Measurements from ENCODE around the gene TET2.
"Not testable (repeated sequence)": the region's sequence is repeated elsewhere in the genome, so short reads cannot be mapped to it uniquely, and the experiment has no call there.

The TET2 gene

DNA sequence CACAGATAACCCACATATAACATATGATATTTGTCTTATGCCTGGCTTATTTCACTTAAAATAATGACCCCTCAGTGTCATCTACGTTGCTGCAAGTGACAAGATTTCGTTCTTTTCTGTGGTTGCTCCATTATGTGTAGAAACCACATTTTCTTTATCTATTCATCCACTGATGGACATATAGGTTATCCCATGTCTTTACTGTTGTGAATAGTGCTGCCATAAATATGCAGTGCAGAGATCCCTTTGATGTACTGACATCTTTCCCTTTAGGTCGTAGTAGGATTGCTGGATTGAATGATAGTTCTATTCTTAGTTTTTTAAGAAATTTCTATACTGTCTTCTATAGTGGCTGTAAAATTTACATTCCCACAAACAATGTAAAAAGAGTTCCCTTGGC, 135.8 kb downstream of the TET2 start:
- Mint-ChIP-seq H3K4me3 (no peak overlapping the region), H3K27me3 (no peaks in the 10 kb centered on the region), H3K4me1 (no peaks in the 10 kb centered on the region), H3K36me3 (peaks cover 6 to 8% of the 10 kb centered on the region in 2 donors), H3K27ac (peak overlapping the region; percentile 0), H3K9me3 (peaks cover 7% of the 10 kb centered on the region in 2 donors)
- DNase-seq (no peak), ATAC-seq (replicated peaks) (no peak)

GRCh38 chr4:105283501-105283900, 136.8 kb downstream of the TET2 start:
- ATAC-seq (replicated peaks): no peak
- peaks cover 8 to 9% of the 10 kb centered on the region in 2 donors for H3K9me3 Mint-ChIP-seq
- no peaks in the 10 kb centered on the region for H3K4me1 Mint-ChIP-seq
- no peak overlapping the region for H3K4me3 Mint-ChIP-seq
- H3K27ac Mint-ChIP-seq: no peak overlapping the region
- no peak for DNase-seq
- H3K36me3 Mint-ChIP-seq: peaks cover 8 to 9% of the 10 kb centered on the region in 2 donors
- H3K27me3 Mint-ChIP-seq: no peaks in the 10 kb centered on the region

GRCh38 chr4:105288121-105288520, 141.4 kb downstream of the TET2 start:
- Mint-ChIP-seq H3K27me3 (no peaks in the 10 kb centered on the region), H3K9me3 (peaks cover 11 to 14% of the 10 kb centered on the region in 2 donors), H3K4me3 (no peak overlapping the region), H3K27ac (no peak overlapping the region), H3K4me1 (no peaks in the 10 kb centered on the region), H3K36me3 (peaks cover 6 to 19% of the 10 kb centered on the region in 2 donors)
- DNase-seq: no peak
- ATAC-seq (replicated peaks): no peak

DNA sequence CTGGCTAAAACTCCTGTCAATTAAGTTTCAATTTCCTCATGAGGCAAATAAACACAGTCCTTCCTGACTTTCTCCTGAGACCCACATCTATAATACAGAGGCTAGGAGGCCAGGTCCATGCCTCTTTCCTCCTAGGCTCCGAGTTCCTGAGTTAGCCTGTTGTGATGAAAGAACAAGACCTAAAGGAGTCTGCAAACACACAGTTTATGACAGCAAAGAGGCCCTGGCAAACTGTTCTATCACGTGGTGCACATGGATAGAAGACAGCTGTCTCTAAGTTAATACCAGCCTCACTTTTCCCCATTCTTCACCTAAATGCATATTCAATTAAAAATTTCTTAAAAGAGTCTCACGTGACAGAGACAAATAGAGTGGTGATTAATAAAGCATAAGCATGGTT, 145.2 kb downstream of the TET2 start:
- H3K36me3 Mint-ChIP-seq: peaks cover 3 to 18% of the 10 kb centered on the region in 2 donors
- ATAC-seq (replicated peaks) (no peak), DNase-seq (no peak)
- H3K27me3 Mint-ChIP-seq: no peaks in the 10 kb centered on the region
- peaks cover 8 to 14% of the 10 kb centered on the region in 2 donors for H3K9me3 Mint-ChIP-seq
- no peak overlapping the region for H3K4me3 Mint-ChIP-seq
- H3K4me1 Mint-ChIP-seq: no peaks in the 10 kb centered on the region
- no peak overlapping the region for H3K27ac Mint-ChIP-seq

DNA sequence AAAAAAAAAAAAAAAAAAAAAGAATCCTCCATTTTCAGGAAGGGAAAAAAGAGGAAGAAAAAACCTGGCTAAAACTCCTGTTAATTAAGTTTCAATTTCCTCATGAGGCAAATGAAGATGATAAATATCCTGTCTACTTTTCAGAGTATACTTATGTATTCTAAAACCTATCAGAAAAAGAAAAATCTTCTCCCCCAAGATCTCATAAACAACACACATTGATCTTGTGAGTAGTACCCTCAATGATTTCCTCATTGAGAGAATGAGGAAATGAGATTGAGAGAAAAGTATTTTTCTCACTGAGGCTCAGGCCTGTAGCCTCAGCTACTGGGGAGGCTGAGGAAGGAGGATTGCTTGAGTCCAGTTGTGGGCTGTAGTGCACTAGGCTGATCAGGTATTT, 146.7 kb downstream of the TET2 start:
- DNase-seq (no peak), ATAC-seq (replicated peaks) (no peak)
- Mint-ChIP-seq H3K4me3 (no peak overlapping the region), H3K9me3 (peaks cover 9 to 16% of the 10 kb centered on the region in 2 donors), H3K27me3 (peaks cover 0 to 2% of the 10 kb centered on the region in 2 donors), H3K4me1 (no peaks in the 10 kb centered on the region), H3K36me3 (peaks cover 7 to 25% of the 10 kb centered on the region in 2 donors), H3K27ac (no peak overlapping the region)

DNA sequence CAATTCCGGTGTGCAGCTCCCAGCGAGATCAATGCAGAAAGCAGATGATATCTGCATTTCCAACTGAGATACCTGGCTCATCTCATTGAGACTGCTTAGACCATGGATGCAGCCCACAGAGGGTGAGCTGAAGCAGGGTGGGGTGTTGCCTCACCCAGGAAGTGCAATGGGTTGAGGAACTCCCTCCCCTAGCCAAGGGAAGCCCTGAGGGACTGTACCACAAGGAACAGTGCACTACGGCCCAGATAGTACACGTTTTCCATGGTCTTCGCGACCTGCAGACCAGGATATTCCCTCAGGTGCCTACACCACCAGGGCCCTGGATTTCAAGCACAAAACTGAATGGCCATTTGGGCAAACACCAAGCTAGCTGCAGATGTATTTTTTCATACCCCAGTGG, 150.0 kb downstream of the TET2 start:
- peaks cover 0 to 6% of the 10 kb centered on the region in 2 donors for H3K27me3 Mint-ChIP-seq
- ATAC-seq (replicated peaks): no peak
- H3K4me3 Mint-ChIP-seq: no peak overlapping the region
- H3K9me3 Mint-ChIP-seq: peaks cover 20 to 27% of the 10 kb centered on the region in 2 donors
- no peak for DNase-seq
- H3K4me1 Mint-ChIP-seq: no peaks in the 10 kb centered on the region
- H3K36me3 Mint-ChIP-seq: peaks cover 12 to 26% of the 10 kb centered on the region in 2 donors
- H3K27ac Mint-ChIP-seq: no peak overlapping the region

GRCh38 chr4:105299027-105299426, 152.4 kb downstream of the TET2 start:
- H3K27ac Mint-ChIP-seq; DNase-seq; H3K4me1 Mint-ChIP-seq; H3K27me3 Mint-ChIP-seq; ATAC-seq (replicated peaks); H3K4me3 Mint-ChIP-seq: not testable (repeated sequence)
- peaks cover 30% of the 10 kb centered on the region in 2 donors for H3K9me3 Mint-ChIP-seq
- H3K36me3 Mint-ChIP-seq: peaks cover 21 to 29% of the 10 kb centered on the region in 2 donors

DNA sequence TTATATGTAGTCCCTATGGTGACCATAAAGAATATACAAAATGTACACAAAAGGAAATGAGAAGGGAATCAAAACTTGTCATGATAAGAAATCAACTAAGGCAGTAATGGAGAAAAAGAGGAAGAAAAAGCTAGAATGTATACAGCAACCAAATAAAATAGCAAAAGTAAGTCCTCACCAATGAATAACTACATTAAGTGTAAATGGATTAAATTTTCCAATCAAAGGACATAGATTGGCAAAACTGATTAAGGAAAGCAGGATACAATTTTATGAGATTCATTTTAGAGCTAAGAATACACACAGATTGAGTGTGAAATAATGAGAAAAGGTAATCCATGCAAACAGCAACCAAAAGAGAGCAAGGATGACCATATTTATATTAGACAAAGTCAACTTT, 157.4 kb downstream of the TET2 start:
- peaks cover 11 to 25% of the 10 kb centered on the region in 2 donors for H3K4me1 Mint-ChIP-seq
- H3K9me3 Mint-ChIP-seq: peaks cover 21 to 27% of the 10 kb centered on the region in 2 donors
- no peaks in the 10 kb centered on the region for H3K27me3 Mint-ChIP-seq
- H3K27ac Mint-ChIP-seq: peak overlapping the region; percentile 82
- ATAC-seq (replicated peaks): no peak
- DNase-seq: no peak
- H3K4me3 Mint-ChIP-seq: no peak overlapping the region
- H3K36me3 Mint-ChIP-seq: peaks cover 14 to 19% of the 10 kb centered on the region in 2 donors

GRCh38 chr4:105305019-105305836, 158.6 kb downstream of the TET2 start:
- ATAC-seq (replicated peaks) (peak; percentile 26 to 43), DNase-seq (no peak)
- H3K27ac Mint-ChIP-seq: peak overlapping the region; percentile 88

DNA sequence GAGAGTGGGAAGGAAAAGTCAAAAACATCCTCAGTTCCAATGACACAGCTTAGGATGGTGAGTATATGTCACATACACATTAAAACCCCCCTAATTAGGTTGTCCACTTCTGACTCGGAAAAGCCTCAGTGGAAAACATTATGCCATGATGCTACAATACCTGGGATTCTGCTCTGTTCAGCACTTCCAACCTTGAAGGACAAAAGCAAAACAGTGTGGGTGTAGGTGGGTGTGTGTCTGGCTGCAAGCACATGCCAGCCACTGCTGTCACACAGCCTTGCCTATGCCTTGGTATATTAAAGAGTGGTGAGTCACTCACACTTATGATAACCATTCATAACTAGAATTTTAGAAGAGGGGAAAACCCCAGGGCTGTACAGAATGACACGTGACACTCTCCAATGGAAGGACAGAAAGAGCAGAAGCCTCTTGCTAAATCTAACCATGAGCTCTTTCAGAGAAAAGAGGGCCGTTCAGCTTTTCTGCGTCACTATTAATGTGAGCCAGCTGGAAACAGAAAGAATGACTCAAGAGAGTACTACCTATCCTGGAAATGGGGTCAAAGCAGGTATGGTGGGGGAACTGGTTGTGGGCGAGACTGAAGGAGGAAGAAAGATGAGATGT, 159.6 kb downstream of the TET2 start:
- Mint-ChIP-seq H3K36me3 (peaks cover 11 to 13% of the 10 kb centered on the region in 2 donors), H3K27me3 (no peaks in the 10 kb centered on the region), H3K27ac (peak overlapping the region; percentile 88), H3K4me1 (peaks cover 11 to 25% of the 10 kb centered on the region in 2 donors), H3K9me3 (peaks cover 11 to 23% of the 10 kb centered on the region in 2 donors), H3K4me3 (peak overlapping the region; percentile 58 to 68)
- DNase-seq (peak; percentile 74), ATAC-seq (replicated peaks) (peak; percentile 93 to 96)

More at GRCh38 chr4:105305019-105305836, 158.6 kb downstream of the TET2 start:
- peak overlapping the region in 1 of 2 donors; percentile 2 for H3K4me3 Mint-ChIP-seq
- no peaks in the 10 kb centered on the region for H3K27me3 Mint-ChIP-seq
- peaks cover 11 to 25% of the 10 kb centered on the region in 2 donors for H3K4me1 Mint-ChIP-seq
- H3K36me3 Mint-ChIP-seq: peaks cover 11 to 13% of the 10 kb centered on the region in 2 donors
- peaks cover 12 to 25% of the 10 kb centered on the region in 2 donors for H3K9me3 Mint-ChIP-seq

DNA sequence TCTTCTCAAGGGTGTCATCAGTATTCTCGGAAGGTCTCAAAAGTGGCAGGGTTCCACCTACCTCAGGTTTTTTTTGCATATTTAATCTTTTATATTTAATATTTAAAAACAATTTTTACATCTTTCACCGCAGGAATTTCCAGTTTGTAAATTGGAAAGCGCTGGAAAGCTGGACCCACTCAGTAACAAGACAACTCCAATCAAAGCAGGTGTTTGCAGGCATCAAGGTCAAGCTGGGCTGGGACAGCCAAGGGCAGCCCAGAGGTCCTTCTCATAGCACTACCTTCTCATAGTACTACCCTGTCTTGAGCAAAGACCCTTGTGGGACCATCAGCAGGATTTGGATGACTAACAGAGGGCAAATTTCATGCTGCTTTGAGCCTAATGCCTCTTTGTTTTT, 160.1 kb downstream of the TET2 start:
- Mint-ChIP-seq H3K36me3 (peaks cover 15 to 17% of the 10 kb centered on the region in 2 donors), H3K4me1 (peaks cover 11 to 25% of the 10 kb centered on the region in 2 donors), H3K9me3 (peaks cover 15 to 24% of the 10 kb centered on the region in 2 donors), H3K4me3 (peak overlapping the region; percentile 58 to 68), H3K27me3 (peaks cover 0 to 3% of the 10 kb centered on the region in 2 donors), H3K27ac (peak overlapping the region; percentile 88)
- DNase-seq (no peak), ATAC-seq (replicated peaks) (no peak)

DNA sequence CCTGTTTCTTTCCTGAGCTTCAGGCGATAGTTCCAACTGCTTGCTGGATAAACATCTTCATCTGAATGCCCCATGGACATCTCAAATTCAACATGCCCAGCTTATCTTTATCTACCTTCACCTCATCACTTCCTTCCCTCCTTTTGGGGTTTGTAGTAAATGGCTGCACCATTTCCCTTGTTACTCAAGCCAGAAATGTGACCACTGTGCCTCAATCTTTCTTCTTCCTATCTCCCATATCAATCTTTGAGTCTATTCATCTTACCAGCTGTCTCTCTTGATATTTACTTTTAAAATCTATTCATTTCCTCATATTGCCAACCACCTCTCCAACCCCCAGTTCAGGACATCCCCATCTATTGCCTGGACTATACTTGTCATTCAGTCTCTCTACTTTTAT, 171.8 kb downstream of the TET2 start:
- DNase-seq (no peak), ATAC-seq (replicated peaks) (no peak)
- Mint-ChIP-seq H3K9me3 (peaks cover 0 to 7% of the 10 kb centered on the region in 2 donors), H3K27me3 (no peaks in the 10 kb centered on the region), H3K4me3 (no peak overlapping the region), H3K4me1 (no peaks in the 10 kb centered on the region), H3K36me3 (peaks cover 0 to 11% of the 10 kb centered on the region in 2 donors), H3K27ac (no peak overlapping the region)

- DNase-seq: no peak
- Mint-ChIP-seq H3K4me3 (no peak overlapping the region), H3K4me1 (no peaks in the 10 kb centered on the region), H3K36me3 (peaks cover 3 to 8% of the 10 kb centered on the region in 2 donors), H3K9me3 (peaks cover 0 to 2% of the 10 kb centered on the region in 2 donors), H3K27me3 (no peaks in the 10 kb centered on the region), H3K27ac (no peak overlapping the region)
- ATAC-seq (replicated peaks): no peak
Measured at GRCh38 chr4:105327222-105327621, 180.5 kb downstream of the TET2 start.

DNA sequence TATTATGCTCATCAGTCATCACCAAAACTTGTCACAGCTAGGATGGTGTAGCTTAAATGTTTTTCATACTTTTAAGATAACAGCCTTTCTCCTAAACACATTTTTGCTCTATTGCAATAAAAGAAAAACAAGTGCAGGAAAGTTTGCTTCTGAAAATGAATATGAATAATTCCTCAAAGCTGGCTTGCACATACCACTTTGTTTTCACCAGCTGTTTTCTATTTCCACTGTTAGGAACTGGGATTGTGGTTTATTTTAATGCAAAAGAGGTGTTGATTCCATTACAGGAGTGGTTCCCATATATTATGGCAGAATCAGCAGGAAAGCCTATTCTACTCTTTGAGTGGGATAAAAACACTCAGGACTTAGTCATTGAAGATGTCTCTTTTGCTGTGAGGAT, 181.3 kb downstream of the TET2 start:
- Mint-ChIP-seq H3K27me3 (no peaks in the 10 kb centered on the region), H3K9me3 (peaks cover 0 to 2% of the 10 kb centered on the region in 2 donors), H3K4me3 (no peak overlapping the region), H3K27ac (no peak overlapping the region), H3K4me1 (no peaks in the 10 kb centered on the region), H3K36me3 (peaks cover 3 to 11% of the 10 kb centered on the region in 2 donors)
- ATAC-seq (replicated peaks) (no peak), DNase-seq (no peak)

All from stimulated activated naive B cell treated with anti-CD40 and anti-IgM and Interleukin-4, amounts not matched to agents 10 μg/mL and 1 μg/mL and 100 μg/mL, for 72 hours (primary cell).